GM18508 (cell line): ENCODE measurements around the gene MRPS30.
"Not testable (repeated sequence)": the region's sequence is repeated elsewhere in the genome, so short reads cannot be mapped to it uniquely, and the experiment has no call there.

Source experiments
- ATAC-seq: cut with Tn5 transposase; IDR thresholded peaks from one replicate; pipeline ENCODE4 v1.9.1; 2021; ENCODE audit warnings: moderate number of reproducible peaks; ENCODE audit not compliant: insufficient read depth, unreplicated experiment

The MRPS30 gene

DNA sequence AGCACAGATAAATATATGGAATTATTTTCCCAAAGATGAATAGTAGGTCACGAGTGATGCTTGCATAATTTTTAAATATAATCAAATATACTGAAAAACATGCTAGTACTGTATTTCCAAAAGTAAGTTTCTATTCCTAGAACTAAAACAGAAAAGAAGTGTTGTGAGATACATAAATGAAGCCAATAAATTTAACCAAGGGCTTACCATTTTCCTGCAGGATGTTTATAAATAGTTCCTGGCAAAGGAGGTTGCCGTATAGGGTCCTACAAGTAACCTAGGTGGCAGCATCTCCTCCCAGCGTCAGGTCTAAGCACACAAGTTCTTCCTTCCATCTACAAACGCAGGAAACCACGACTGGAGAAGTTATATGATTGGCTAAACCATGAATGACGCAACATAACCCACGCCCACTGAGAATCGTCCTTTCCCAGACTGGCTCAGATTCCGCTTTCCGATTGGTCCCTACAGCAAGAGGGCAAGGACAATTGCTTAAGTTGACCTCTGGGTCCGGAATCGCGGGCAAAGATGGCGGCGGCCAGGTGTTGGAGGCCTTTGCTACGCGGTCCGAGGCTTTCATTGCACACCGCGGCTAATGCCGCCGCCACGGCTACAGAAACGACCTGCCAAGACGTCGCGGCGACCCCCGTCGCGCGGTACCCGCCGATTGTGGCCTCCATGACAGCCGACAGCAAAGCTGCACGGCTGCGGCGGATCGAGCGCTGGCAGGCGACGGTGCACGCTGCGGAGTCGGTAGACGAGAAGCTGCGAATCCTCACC lies at the start of gene MRPS30:
TSS of gene MRPS30 (plus strand) at position 513 of the 780 bp plus-strand sequence. CDS start at position 529, 16 bp downstream.
- peak; percentile 99 for ATAC-seq

GRCh38 chr5:44769200-44769876 lies 39.4 kb upstream of the MRPS30 start:
- no peak for ATAC-seq

DNA sequence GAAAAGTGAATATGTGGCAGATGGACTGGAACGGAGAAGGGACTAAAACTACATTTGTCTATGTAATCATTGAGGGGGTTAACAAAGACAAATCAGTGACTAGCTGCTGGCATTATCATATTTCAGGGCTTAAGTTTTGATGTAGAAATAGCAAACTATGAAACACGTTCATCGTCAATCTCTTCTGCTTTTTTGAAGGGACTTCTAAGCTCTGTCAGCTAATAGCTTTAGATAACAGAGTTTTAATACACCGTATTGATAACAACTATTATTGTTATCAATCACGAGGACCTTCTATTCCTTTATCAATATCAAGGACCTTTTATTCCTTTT lies 38.9 kb upstream of the MRPS30 start:
- no peak for ATAC-seq

DNA sequence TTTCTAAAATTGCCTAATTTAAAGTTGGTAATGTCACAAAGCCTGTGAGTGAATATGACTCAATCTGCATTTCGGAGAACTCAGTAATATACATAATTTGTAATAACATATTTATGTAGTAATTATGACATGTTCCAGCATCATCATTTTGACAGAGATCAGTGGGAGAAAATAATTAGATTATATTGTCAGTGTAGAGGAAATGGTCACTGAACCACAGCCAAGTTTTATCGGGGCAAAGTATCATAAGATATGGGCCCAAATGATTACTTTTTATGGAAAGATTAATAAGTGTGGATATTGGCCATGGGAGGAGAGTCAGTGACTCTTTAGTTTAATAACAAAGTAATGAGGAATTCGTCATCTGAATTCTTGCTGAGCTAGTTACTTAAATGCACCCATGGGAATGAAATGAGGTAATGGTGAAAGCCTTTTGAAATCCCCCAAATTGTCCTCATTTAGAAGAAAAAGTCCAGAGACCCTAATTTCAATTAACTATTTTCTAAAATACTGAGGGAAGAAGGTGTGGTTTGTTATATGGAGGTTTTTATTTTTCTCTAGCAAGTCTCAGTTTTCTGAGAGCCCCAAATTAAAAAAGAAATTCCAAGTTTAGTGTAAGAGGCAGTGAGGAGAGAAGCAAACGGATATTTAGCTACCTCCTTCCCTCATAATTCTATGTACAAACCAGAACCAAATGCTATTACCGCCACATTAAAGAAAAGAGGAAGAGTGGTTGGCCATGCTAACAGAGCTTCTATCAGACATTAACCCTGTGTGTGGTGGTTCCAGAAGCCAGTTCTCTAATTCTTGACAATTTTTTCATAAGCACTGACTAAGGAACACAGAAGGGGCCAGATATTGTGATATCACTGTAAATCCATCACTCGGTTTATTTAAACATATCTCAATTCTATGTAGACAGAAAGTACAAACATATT lies 37.7 kb upstream of the MRPS30 start:
- no peak for ATAC-seq

DNA sequence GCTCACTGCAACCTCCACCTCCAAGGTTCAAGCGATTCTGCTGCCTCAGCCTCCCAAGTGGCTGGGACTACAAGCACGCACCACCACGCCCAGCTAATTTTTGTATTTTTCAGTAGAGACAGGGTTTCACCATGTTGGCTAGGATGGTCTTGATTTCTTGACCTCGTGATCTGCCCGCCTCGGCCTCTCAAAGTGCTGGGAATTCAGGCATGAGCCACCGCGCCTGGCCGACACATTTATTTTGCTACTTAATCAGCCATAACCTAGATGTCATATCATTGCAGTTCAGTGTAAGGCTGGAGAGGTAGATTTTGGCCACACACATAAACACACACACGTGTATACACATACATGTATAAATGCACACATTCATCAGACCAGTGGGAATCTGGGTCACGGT lies 36.4 kb upstream of the MRPS30 start:
- ATAC-seq, result not testable (repeated sequence)

- no peak for ATAC-seq
Observed at GRCh38 chr5:44774279-44774880, 34.4 kb upstream of the MRPS30 start.

GRCh38 chr5:44779167-44779566 lies 29.6 kb upstream of the MRPS30 start:
- ATAC-seq, result no peak

DNA sequence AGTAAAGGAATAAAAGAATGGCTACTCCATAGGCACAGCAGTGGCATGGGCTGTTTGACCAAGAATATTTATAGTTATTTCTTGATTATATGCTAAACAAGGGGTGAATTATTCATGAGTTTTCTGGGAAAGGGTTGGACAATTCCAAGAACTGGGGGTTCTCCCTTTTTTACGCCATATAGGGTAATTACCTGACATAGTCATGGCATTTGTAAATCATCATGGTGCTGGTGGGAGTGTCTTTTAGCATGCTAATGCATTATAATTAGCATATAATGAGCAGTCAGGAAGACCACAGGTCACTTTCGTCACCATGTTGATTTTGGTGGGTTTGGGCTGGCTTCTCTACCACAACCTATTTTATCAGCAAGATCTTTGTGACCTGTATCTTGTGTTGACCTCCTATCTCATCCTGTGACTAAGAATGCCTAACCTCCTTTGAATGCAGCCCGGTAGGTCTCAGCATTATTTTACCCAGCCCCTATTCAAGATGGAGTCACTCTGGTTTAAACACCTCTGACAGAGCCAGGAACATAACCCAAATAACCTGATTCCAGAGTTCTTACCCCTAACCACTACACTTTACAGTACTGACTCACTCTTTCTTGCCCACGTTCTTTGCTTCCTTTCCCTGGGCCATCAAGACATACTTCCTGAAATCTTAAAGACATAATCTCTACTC lies 25.0 kb upstream of the MRPS30 start:
- ATAC-seq, result no peak

- no peak for ATAC-seq
Observed at GRCh38 chr5:44787731-44788130, 21.0 kb upstream of the MRPS30 start.

DNA sequence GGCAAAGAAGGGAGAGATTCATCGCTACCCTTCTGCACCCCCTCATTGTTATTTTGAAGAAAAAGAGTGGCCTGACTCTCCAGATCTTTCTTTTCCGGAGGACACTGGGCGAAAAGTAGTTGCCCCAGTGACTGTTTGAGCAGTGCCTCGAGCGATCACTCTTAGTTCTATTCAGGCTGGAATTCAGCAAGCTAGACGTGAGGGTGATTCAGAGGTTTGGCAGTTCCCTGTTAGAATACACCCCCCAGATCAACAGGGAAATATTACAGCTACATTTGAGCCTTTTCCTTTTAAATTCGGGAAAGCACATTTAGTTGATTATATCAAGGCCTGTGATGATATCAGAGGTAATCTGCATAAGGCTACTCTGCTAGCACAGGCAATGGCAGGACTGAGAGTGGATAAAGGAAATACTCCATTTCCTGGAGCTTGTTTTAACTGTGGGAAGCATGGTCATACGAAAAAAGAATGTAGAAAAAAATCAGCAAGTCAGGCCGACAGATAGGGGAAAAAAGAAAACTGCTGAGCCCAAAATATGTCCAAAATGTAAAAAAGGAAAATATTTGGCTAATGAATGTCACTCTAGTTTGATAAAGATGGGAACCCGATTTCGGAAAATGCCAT lies 19.3 kb upstream of the MRPS30 start:
- not testable (repeated sequence) for ATAC-seq

DNA sequence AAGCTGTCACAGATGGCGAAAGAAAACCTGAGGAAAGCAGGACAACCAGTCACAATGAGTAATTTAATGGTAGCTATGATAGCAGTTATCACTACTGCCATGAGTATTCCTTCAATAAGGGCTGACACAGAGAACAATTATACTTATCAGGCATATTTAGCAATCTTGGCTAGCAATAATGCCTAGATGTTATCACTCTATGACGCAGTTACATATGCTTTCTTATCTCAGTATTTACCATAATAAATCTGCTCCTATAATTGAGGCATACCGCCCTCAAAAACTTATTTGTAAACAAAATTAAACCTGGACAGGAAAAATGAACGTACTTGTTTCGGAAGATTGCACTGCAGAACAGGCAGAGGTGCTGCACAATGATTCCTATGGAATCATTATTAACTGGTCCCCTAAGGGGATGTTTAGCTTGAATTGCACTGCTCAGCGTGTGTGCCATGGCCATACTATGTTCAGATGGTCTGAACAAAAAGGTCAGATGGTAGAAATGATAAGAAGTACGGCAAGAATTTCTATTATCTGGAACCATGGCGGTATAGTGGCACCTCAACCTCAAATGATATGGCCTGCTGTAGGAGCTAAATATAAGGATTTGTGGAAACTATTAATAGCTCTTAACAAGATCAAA lies 16.6 kb upstream of the MRPS30 start:
- not testable (repeated sequence) for ATAC-seq

DNA sequence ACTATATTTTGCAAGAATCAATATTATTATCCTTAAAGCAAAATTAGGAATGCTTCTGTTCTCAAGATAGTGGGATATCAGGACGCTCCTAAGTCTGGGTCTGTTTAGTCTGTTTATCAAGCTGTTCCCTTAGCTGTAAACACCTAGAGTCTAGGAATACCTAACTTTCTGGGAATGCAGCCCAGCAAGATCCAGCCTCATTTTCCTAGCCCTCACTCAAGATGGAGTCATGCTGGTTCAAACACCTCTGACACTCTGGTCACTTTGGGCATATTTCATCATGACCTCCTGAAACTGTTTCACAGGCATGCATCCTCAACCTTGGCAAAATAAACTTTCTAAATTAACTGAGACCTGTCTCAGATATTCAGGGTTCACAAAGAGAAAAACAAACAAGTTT lies 14.4 kb upstream of the MRPS30 start:
- ATAC-seq, result no peak

GRCh38 chr5:44795496-44795895 lies 13.3 kb upstream of the MRPS30 start:
- no peak for ATAC-seq

- no peak for ATAC-seq
Observed at GRCh38 chr5:44797841-44798240, 10.9 kb upstream of the MRPS30 start.

GRCh38 chr5:44801992-44802391 lies 6.8 kb upstream of the MRPS30 start:
- no peak for ATAC-seq

DNA sequence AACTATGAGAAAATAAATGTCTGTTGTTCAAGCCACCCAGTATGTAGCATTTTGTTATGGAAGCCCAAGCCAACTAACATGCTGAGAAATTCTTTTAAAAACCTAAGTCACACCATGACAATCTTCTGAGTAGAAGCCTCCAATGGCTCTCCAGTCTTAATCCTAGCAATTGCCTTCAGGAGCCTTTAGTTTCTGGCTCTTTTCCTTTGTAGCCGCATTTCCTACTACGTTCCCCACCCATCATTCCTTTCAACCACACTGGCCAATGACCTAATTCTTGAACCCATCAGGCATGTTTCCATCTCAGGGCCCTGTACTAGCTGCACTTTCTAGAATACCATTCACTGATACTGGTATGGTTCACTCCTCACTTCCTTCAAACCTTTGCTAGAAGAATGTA lies 2.1 kb upstream of the MRPS30 start:
- no peak for ATAC-seq

DNA sequence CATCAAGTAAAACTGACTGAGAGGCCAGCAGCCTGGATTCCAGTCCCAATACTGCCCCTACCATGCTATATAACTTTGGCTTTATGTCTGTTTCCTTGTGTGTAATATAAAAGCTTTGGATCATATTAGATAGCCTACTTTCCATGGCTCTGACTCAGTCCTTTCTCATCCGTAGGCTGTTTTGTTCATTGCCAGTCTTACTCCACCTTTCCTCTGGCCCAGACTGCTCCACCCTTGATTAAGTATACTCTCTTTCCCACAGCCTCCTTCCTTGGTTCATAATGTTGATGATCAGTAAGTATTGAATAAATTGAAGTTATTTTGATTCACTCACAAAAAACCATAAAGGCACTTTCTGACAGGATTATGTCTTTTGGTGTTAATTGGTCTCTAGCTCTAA lies 1.5 kb upstream of the MRPS30 start:
- no peak for ATAC-seq

GRCh38 chr5:44809215-44809955 lies 638 bp downstream of the MRPS30 start:
- peak; percentile 23 for ATAC-seq
